HG03520 (cell line): ENCODE data around the gene CCDC68.
"Not testable (repeated sequence)": the region's sequence is repeated elsewhere in the genome, so short reads cannot be mapped to it uniquely, and the experiment has no call there.

Source experiments
- ATAC-seq: cut with Tn5 transposase; IDR thresholded peaks from one replicate; pipeline ENCODE4 v1.9.1; 2021; ENCODE audit warnings: mild to moderate bottlenecking, moderate library complexity; ENCODE audit not compliant: unreplicated experiment

CCDC68 gene, protein sequence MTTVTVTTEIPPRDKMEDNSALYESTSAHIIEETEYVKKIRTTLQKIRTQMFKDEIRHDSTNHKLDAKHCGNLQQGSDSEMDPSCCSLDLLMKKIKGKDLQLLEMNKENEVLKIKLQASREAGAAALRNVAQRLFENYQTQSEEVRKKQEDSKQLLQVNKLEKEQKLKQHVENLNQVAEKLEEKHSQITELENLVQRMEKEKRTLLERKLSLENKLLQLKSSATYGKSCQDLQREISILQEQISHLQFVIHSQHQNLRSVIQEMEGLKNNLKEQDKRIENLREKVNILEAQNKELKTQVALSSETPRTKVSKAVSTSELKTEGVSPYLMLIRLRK

DNA sequence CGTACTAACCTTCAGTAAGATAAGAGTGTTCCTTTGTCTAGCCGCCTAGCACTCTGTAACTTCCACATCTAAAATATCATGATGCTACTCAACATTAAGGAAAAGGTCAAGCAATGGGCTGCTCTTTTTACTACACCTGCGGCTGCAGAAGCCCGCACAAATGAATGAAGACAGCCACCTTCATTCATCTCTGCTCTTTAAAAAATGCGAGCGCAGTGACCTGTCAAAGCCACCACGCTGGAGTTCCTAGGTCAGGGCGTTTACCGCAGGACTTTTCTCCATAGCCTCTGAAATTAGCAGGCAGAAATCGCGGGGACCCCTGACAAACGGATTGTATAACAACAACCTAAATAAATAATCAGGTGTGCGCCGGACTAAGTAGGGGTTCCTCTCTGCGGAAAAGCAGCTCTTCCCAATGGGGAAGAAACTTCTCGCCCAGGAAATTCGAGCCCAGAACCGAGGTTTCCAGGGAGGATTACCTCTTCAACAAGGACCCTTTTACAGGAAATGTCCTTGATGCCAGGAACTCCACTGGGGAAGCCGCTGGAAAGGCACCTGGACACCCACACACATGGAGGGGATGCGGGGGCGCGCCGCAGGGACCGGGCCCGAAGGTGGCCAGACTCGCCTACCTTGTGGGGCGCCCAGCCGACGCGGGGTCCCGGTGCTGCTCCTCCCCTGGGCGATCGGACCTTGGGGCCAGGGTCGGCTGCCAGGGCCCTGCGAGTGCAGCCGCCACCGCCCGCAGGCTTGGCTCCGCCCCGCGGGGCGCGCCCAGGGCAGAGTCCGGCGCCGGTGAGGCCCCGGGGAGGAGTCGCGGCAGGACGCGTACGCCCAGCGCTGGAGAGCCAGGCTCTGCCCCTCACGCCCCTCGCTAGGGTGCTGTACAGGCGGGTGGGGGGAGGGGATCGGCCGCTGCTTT, at the start of gene CCDC68:
Gene CCDC68 (minus strand): TSS at position 758 of the 922 bp plus-strand sequence. CDS start 16,670 bp downstream, outside the sequence.
- no peak for ATAC-seq

DNA sequence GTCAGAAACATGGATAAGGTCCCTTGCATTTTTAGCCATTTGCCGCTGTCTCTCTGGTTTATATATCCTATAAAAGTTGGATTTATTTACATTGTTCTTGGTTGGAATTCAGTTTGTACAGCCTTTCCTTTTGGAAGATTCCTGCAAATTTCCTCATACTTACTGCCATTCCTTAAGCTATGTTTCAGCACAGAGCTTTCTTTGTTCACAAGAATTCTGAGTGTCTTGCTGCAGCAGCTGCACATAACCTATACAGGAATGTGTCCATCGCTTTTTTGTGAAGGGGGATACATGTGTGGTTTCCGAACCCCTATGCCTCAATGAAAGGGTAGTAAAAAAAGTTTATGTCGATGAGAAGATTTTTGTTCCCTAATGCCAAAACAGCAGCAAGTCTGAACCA, 48.3 kb upstream of the CCDC68 start:
- ATAC-seq: no peak

- ATAC-seq: no peak
Observed at GRCh38 chr18:55003695-55004094, 44.4 kb upstream of the CCDC68 start.

DNA sequence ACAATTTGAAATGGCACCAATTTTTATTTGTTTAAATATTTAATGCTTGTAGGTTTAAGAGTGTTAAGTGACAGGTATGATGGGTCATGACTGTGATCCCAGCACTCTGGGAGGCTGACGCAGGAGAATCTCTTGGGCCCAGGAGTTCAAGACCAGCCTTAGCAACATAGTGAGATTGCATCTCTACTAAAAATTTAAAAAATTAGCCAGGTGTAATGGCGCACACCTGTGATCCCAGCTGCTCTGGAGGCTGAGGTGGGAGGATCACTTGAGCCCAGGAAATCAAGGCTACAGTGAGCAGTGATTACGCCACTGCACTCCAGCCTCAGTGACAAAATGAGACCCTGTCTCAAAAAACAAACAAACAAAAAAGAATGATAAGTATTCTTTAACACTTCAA, 43.0 kb upstream of the CCDC68 start:
- no peak for ATAC-seq

DNA sequence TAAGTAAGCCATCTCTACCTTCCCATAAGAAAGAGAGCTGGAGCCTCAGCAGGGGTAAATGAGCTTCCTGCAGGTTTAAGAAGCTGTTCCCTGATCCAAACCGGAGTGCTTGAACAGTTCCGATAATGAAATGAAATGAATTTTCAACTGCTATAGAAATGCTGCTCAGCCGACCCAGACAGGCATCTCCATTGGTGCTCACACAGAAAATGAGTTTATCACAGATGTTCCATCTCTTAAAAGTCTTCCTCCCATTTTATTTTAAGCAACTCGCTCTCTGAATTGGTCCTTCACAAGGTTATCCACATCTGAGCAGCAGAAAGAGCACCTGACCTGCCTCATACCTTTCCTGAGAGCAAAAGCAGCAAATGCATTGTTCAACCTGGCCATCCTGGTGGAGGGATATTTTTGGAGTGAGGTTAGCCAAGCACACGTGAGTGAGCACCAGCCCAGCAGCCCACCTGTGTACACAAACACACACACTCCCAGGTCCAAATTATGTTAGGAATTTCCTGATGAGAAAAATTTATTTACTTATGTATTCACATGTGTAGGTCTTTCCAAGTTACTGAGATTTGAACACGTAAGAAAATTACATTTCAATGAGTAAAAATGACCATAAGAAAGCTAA, 42.2 kb upstream of the CCDC68 start:
- no peak for ATAC-seq

- no peak for ATAC-seq
Observed at GRCh38 chr18:55000529-55000928, 41.3 kb upstream of the CCDC68 start.

GRCh38 chr18:54999016-54999415, 39.8 kb upstream of the CCDC68 start:
- ATAC-seq: no peak

GRCh38 chr18:54995421-54996143, 36.3 kb upstream of the CCDC68 start:
- no peak for ATAC-seq

GRCh38 chr18:54991981-54992380, 32.7 kb upstream of the CCDC68 start:
- ATAC-seq: no peak

DNA sequence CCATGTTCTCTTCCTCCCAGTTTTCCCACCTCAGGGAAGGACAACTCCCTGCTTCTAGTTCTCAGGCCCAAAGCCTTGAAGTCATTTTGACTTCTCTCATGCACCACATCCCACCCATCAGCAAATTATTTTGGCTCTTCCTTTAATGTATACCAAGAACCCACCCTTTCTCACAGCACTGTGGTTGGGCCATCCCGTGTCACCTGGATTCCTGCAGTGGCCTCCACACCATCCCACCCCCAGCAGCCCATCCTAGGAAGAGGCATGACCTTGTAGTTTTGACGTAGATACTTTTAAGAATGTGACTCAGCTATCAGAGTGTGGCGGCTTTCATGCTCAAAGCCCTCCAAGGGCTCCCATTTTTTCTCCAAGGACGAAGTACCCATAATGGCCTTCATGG, 25.6 kb upstream of the CCDC68 start:
- no peak for ATAC-seq

DNA sequence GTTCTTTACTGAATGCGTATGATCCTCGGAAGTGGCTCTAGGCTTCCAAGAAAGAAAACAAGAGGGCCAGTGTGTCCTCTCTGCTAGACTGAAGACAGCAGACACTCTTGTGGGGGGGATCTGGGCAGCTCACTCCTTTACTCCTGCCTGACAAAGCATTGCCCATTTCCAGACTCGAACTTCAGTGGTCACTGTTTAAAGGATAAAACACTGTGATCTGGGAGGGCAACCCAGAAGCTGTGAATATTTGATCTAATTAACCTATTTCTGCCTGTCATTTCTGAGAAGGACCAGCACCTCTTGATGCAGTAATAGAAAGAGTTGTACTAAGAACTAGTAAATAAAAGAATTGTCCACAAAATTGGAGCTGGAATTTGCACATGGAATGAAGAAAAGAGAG, 24.5 kb upstream of the CCDC68 start:
- no peak for ATAC-seq

DNA sequence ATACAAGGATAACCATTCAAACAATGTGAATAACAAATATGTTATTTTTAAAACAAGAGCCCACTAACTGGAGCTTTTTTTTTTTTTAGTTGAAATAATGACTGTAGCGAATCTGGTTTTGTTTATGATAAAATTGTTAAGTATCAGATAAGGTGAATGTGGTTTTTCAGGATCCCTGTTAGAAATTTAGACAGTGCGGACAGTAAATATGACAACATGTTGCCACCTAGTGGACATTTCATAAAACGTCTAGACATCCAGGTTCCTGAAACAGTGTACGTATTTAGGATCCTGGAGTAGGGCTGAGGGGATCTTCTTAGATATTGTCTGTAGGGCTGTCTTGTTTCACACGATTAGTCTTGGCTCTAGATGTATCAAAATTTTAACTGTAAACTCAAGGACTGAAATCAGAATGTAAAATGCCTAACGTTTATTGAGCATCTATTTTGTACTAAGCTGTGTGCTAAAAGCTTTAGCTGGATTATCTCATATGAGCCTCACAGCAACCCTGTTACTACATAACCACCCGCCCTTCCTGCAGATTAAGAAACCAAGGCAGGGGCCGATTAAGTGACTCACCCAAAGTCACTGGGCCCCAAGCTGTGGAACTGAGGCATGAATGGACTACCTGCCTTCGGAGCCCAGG, 23.9 kb upstream of the CCDC68 start:
- ATAC-seq: peak; percentile 85

GRCh38 chr18:54981076-54981475, 21.8 kb upstream of the CCDC68 start:
- no peak for ATAC-seq

- ATAC-seq: no peak
Observed at GRCh38 chr18:54975598-54975997, 16.3 kb upstream of the CCDC68 start.

GRCh38 chr18:54973046-54973445, 13.8 kb upstream of the CCDC68 start:
- no peak for ATAC-seq

- no peak for ATAC-seq
Observed at GRCh38 chr18:54968807-54969206, 9.5 kb upstream of the CCDC68 start.

- not testable (repeated sequence) for ATAC-seq
Observed at GRCh38 chr18:54968237-54968636, 9.0 kb upstream of the CCDC68 start.

DNA sequence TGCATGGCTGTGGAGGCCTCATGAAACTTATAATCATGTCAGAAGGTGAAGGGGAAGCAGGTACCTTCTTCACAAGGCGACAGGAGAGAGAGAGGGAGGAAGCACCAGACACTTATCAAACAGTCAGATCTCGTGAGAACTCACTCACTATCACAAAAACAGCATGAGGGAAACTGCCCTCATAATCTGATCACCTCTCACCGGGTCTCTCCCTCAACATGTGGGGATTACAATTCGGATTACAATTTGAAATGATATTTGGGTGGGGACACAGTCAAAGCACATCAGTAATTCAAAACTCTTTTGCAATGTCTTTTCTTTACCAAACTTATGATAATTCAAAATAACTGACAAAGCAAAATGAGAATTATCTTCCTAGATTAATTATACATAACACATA, 8.5 kb upstream of the CCDC68 start:
- no peak for ATAC-seq

GRCh38 chr18:54964741-54965140, 5.5 kb upstream of the CCDC68 start:
- no peak for ATAC-seq

- ATAC-seq: no peak
Observed at GRCh38 chr18:54962919-54963645, 3.8 kb upstream of the CCDC68 start.
